ENCODE results near the gene SEZ6L2. TPM values are rescaled to one million over a fixed set of nuclear protein-coding genes. Genes with fewer than 3 reads are reported as not detected.

SEZ6L2 gene
- total and polyA plus RNA-seq, 2 of the 8 experiments (the other 6 are each of a cell fraction or from before 2014, with no cell fraction given): 43.5 to 47.7 TPM

GRCh38 chr16:29825145-29826044, 74.0 kb downstream of the SEZ6L2 start:
- peak overlapping the region; percentile 71 for H2BK5ac ChIP-seq (ENCODE audit: low read depth, low read length)
- peaks cover 5% of the 10 kb centered on the region; the same call in 1 of the 2 replicates for H3K79me1 ChIP-seq (ENCODE audit: low read depth, low read length)
- FAIRE-seq (no peak), DNase-seq (ENCODE audit: low read depth in 1 of 2, low spot score in 2 of 2) (no peak)
- H3K9me3 ChIP-seq (ENCODE audit: insufficient read depth in 2 of 2, low read depth in 1 of 2, low read length in 1 of 2): no peaks in the 10 kb centered on the region
- H4K8ac ChIP-seq (ENCODE audit: extremely low read depth, insufficient read depth, low read length): no peak overlapping the region
- H3K79me2 ChIP-seq (ENCODE audit: control insufficient read depth in 1 of 2, insufficient read depth in 2 of 2, low read length in 2 of 2): no peaks in the 10 kb centered on the region
- H3K4me2 ChIP-seq (ENCODE audit: insufficient read depth in 1 of 2, low read depth in 2 of 2, low read length in 2 of 2): no peak overlapping the region
- no peak overlapping the region; the same call in 1 of the 2 replicates for H3K27ac ChIP-seq (ENCODE audit: low read depth, low read length)
- WGBS, 2 experiments (ENCODE audit: extremely low coverage in 1 of 2, insufficient coverage in 1 of 2, insufficient read length in 1 of 2, insufficient replicate concordance in 2 of 2, low coverage in 1 of 2, low lambda C conversion rate in 2 of 2, missing lambda C conversion rate in 1 of 2): 84% methylated on average over 10 of the region's 10 CpGs; no CpG with 5 or more reads in 1 of the 2 experiments
- H3K14ac ChIP-seq (ENCODE audit: insufficient read length): no peak overlapping the region
- H2BK15ac ChIP-seq (ENCODE audit: low read length): peak overlapping the region; percentile 88; the same call in 1 of the 2 replicates
- H3K23ac ChIP-seq (ENCODE audit: insufficient read length): no peak overlapping the region
- no peaks in the 10 kb centered on the region; a peak in 2 of 8 replicates for H3K36me3 ChIP-seq (ENCODE audit: control insufficient read depth in 2 of 4, insufficient read depth in 4 of 4, low read length in 3 of 4)
- no peak overlapping the region for H2BK120ac ChIP-seq (replicated peaks; ENCODE audit: low read depth, low read length)
- H2BK20ac ChIP-seq (ENCODE audit: low read length): no peak overlapping the region
- no peak overlapping the region for H3K4ac ChIP-seq (replicated peaks; ENCODE audit: insufficient read length, low read depth, low read length)
- ChIA-PET POLR2A (ENCODE audit: partially characterized antibody) (interaction anchor here (0.5 to 16.6 kb wide), 16 partner anchors 8 to 181 kb away, joined by 3 to 167 read pairs (median 4); partner anchors contain the start of gene PAGR1), CTCF (ENCODE audit: partially characterized antibody) (interaction anchor here (1.0 to 17.5 kb wide), 6 partner anchors 7 to 230 kb away, joined by 3 to 212 read pairs (median 4); partner anchors contain the start of gene PAGR1)
- H3K4me3 ChIP-seq (ENCODE audit: extremely low read depth in 1 of 4, insufficient read depth in 2 of 4, low read depth in 3 of 4, low read length in 4 of 4): no peak overlapping the region
- no peaks in the 10 kb centered on the region; the same call in none of the 2 replicates for H3K23me2 ChIP-seq (ENCODE audit: low read depth, low read length)
- H4K20me1 ChIP-seq (replicated peaks in 1 of 2; ENCODE audit: control insufficient read depth in 1 of 2, insufficient read depth in 2 of 2, low read length in 2 of 2): no peaks in the 10 kb centered on the region
- peak overlapping the region; percentile 66; the same call in 1 of the 2 replicates for H3K18ac ChIP-seq (ENCODE audit: extremely low read depth, low read length)
- peaks cover 0 to 8% (median 3%) of the 10 kb centered on the region in 4 experiments; a peak in 5 of 7 replicates for H3K4me1 ChIP-seq (replicated peaks in 1 of 4; ENCODE audit: control insufficient read depth in 3 of 4, insufficient read depth in 4 of 4, low read length in 3 of 4)
- no peak overlapping the region; a peak in 1 of 7 replicates for H3K9ac ChIP-seq (replicated peaks in 1 of 4; ENCODE audit: extremely low read depth in 1 of 4, low read depth in 3 of 4, low read length in 3 of 4)
- H2BK12ac ChIP-seq (ENCODE audit: low read depth, low read length): peak overlapping the region; percentile 87; the same call in 1 of the 2 replicates
- 0 out of 7 replicates have a peak, but pooled peaks cover 0 to 3% (median 0%) of the 10 kb centered on the region in 4 experiments for H3K27me3 ChIP-seq (replicated peaks in 1 of 4; ENCODE audit: control insufficient read depth in 3 of 4, extremely low read depth in 1 of 4, insufficient read depth in 3 of 4, low read length in 3 of 4)
- H2AFZ ChIP-seq (ENCODE audit: low read length): no peak overlapping the region
- H4K91ac ChIP-seq (replicated peaks; ENCODE audit: insufficient read length, low read length): no peak overlapping the region
- peak overlapping the region; percentile 82; the same call in 1 of the 2 replicates for H2AK5ac ChIP-seq (ENCODE audit: low read depth, low read length)
- no peak overlapping the region for H3K56ac ChIP-seq (replicated peaks; ENCODE audit: insufficient read length, low read depth, low read length)
- H4K5ac ChIP-seq (ENCODE audit: insufficient read length, low read depth, low read length): peak overlapping the region; percentile 57
- TF ChIP-seq KDM4A (IDR thresholded peaks at IDR 0.05; ENCODE audit: low read depth, low read length, severe bottlenecking) (no peak), RAD21 (IDR thresholded peaks at IDR 0.05 in 1 of 2, conservative IDR thresholded peaks at IDR 0.05 in 1 of 2; ENCODE audit: low read depth in 2 of 2, low read length in 2 of 2) (no peak), GTF2F1 (IDR thresholded peaks at IDR 0.05; ENCODE audit: borderline replicate concordance, low read depth, low read length) (no peak), CBX8 (IDR thresholded peaks at IDR 0.05; ENCODE audit: borderline replicate concordance, low read depth, low read length) (no peak), JUND (IDR thresholded peaks at IDR 0.05; ENCODE audit: low read length) (no peak), MAFK (IDR thresholded peaks at IDR 0.05; ENCODE audit: low read depth, low read length) (peak; percentile 55; the same call in 1 of the 2 replicates), HDAC6 (IDR thresholded peaks at IDR 0.05; ENCODE audit: low read depth, low read length) (no peak), BRCA1 (IDR thresholded peaks at IDR 0.05; ENCODE audit: low read depth, low read length) (no peak), JUN (IDR thresholded peaks at IDR 0.05; ENCODE audit: low read depth, low read length) (no peak), BACH1 (IDR thresholded peaks at IDR 0.05; ENCODE audit: low read length) (peak; percentile 54), CBX5 (IDR thresholded peaks at IDR 0.05; ENCODE audit: low read depth, low read length) (no peak)
